Sigmoid colon (tissue), 3 donors: ENCODE results near the gene ZNF175.

Experiments used
- CTCF ChIP-seq, 4 experiments: fragments of 450-650 bp in 3 of 4; fragments of 200-600 bp in 1 of 4; IDR thresholded peaks; one replicate each; pipeline ENCODE4 v1.5.1; 2016 to 2019; ENCODE audit warnings: antibody characterized with exemption in 4 of 4, mild to moderate bottlenecking in 3 of 4, moderate library complexity in 2 of 4
- POLR2A ChIP-seq, 2 donors: fragments of 450-650 bp; IDR thresholded peaks; one replicate each; pipeline ENCODE4 v1.6.1; 2016; ENCODE audit warnings: antibody characterized with exemption in 2 of 2, mild to moderate bottlenecking in 2 of 2, moderate library complexity in 2 of 2

- TF ChIP-seq CTCF (IDR thresholded peaks at IDR 0.05): no peak
- no peak for TF ChIP-seq POLR2A (IDR thresholded peaks at IDR 0.05)
Measured at GRCh38 chr19:51551673-51552432, 19.2 kb upstream of the ZNF175 start.
